HG03457 (cell line): ENCODE data around the gene OLFM3.

Experiments
- ATAC-seq: cut with Tn5 transposase; IDR thresholded peaks from one replicate; pipeline ENCODE4 v1.9.1; 2021; ENCODE audit warnings: moderate number of reproducible peaks; ENCODE audit not compliant: unreplicated experiment

The OLFM3 gene

DNA sequence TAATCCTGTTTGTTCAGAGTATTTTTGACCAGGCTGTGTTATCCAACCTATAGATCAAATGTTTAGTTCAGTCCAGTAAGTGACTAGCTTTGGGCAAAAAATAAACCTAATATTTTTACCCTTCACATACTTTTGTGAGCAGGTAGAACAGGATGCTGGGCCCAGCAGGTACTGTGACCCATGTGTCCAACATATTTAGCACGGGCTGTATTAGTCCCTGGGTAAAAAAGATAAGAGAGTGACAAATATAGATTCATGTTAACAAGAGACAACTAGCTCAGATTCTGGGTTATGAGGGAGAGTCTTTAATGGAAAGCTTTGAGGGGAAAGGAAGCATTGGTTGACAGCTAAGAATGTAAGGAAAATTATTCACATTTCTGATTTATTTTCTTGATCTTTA is 43.1 kb downstream of the OLFM3 start:
- no peak for ATAC-seq

DNA sequence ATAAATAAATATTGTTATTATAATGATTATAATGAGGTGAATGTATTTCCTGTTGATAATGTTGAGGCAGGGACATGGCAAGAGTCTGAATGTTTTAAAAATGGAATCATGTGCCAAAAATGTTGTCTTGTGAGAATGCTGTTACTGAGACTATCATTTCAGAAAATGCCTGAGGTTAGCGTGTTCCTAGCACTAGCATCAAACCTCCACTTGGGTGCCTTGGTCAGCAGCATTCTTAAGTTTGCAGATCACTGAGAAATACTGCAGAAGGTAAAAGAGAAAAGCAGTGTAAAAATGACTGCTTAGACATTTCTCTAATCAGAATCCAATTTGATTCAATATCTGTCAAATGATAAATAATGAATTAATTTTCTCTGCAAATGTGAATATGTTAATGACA is 50.8 kb downstream of the OLFM3 start:
- no peak for ATAC-seq

DNA sequence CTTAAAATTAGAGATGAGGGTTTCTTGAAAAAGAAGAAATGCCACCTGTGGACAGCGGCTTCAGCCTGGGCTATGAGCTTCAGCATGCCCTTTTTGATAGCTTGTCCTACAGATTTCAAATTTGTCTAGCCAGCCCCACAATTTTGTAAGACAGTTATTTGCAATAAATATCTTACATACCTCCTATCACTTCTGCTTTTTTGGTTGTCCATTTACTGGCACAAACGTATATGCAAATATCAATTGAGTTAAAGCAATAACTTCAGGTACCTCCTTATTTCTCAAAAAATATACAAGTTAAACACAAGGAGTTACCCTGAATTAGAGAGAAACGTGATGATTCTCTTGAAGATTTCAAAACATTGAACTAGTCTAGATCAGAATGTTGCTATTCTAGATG is 53.5 kb downstream of the OLFM3 start:
- no peak for ATAC-seq

DNA sequence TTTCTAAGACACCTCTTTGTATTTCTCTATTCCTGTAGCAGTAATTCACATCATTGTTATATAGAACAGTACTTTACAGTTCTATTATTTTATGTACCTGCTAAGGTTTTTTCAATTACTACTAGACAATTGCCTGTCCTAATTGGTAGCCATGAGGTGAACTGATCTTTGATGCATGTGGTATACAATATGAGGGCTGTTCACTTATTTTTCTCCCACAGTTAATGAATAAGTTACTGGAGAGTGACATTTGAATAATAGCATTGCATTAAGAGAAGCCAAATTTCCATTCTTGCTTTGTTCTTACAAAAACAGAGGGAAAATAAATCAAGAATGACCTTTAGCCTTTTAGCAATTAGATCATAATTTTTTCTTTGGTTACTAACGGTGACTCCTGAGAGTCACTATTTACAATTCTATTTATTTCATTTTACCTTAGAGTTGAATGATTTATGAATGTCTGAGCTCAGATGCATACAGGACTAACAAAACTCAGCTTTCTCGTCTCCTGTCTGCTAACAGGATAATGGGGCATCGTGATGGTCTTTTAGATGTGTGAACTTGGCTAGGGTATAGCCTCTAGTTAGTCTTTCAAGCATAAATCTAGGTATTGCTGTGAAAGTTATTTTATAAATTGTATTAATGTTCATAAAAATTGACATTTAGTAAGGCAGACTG is 54.1 kb downstream of the OLFM3 start:
- no peak for ATAC-seq

DNA sequence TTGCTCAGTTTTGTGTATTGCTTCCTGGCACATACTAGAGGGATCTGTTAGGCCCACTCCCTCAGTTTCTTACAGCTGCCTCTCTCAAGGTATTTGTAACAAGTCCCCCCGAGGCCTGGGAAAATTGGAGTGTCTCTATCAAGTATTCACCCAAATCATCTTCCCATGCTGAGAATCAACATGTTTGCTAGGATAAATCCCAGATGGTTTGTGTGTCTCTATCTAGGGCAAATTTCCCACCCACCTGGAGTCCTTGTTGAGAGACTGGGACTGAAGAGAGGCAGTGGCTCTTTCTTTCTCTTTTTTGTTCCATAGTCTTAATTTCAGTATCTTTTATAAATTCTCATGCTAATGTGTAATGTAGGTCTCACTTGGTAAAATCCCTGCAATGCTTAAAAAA is 58.0 kb downstream of the OLFM3 start:
- no peak for ATAC-seq

DNA sequence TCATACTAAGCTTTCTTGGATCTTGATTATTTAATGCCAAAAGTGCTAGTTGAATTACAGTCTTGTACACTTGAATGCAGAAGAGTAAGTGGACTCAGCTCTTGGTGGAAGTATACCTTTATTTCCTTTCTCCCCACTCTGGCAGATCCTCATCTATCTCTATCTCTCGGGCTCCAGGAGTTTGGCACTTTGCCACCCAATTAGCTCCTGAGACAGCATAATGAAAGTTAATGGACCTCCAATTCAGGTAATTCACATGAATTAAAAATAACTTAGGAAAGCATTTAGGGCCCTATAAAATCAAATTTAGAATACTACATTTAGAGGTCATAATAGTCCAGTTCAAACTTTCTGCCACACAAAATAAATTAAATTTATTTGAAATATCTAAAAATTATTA is 67.4 kb downstream of the OLFM3 start:
- no peak for ATAC-seq

DNA sequence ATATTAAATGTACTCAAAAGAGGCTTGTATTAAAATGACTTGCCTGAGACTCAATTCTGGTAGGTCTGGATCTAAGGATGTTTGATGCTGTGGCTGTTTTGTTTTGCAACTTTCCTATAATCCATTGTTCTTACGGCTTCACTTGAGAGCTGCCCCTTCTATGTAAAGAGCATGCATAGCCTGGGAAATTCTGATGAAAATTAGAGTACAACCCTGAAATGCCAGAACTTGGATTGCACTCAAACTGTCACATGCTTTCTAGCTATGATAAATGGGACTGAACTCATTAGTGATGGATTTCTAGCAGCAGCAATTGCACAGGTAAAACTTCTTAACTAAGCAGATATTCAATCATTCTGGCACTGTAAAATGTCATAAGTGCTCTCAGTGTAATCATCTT is 67.9 kb downstream of the OLFM3 start:
- ATAC-seq: no peak

DNA sequence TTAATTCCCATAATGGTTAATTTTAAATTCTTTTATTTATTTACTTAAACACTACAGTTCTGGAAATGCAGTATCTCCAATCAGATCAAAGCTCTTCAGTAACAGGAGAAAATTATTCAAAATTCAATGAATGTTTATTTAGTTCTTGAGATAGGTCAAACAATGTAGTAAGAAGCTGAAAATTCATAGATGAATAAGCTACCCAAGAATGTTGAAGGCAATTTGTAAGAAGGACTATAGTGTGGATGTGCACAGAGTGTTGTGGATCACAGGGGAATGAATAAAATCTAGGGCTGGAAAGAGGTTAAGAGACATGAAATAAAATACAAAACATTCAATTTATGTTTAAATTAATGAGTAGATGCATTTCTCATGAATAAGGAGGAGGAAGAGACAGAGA is 72.0 kb downstream of the OLFM3 start:
- no peak for ATAC-seq

DNA sequence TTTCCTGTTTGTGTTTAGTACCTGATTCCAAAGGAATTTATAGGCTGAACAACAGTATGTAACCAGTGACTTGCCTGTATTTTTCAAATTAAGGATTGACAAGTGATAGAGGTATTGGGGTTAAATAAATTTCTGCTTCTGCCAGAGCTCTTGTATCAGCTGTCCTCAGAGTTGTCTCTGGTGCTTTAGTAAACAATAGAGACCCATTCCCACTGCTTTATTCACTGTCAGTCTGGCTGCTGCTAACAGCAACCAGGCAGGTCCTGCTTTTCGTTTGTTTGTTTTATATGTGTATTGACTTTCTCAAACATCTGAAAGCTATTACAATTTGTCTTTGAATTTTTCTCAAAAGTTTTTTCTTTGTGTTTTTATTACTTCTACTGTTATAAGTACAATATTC is 76.1 kb downstream of the OLFM3 start:
- no peak for ATAC-seq

DNA sequence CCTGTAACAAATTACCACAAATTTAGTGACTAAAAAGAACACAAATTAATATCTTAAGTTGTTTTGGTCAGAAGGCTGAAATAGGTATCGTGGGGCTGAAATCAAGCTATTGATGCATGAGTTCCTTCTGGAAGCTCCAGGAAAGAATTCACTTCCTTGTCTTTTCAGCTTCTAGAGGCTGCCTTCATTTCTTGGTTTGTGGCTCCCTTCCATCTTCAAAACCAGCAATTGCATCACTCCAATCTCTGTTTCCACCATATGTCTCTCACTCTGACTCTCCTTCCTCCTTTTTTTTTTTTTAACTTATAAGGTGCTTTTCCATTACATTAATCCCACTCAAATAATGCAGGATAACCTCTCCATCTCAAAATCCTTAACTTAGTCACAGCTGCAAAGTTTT is 78.4 kb downstream of the OLFM3 start:
- ATAC-seq: no peak

DNA sequence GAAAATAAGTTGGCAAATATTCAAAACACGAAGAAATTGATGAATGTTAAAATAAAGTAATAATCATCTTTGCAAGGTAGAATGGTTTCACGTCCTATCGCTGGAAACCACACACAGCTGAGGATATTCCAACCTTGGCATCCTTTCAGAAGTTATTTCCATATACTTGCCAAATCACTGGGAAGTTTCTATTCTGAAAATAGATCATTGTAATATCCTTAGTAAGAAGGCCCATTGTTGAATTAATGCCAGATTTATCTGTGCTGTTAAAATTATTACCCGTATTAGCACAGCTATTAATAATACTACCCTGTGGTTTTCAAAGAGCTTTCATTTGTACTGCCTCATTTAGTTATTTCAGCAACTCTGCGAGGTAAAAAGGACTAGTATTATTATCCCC is 81.1 kb downstream of the OLFM3 start:
- no peak for ATAC-seq

DNA sequence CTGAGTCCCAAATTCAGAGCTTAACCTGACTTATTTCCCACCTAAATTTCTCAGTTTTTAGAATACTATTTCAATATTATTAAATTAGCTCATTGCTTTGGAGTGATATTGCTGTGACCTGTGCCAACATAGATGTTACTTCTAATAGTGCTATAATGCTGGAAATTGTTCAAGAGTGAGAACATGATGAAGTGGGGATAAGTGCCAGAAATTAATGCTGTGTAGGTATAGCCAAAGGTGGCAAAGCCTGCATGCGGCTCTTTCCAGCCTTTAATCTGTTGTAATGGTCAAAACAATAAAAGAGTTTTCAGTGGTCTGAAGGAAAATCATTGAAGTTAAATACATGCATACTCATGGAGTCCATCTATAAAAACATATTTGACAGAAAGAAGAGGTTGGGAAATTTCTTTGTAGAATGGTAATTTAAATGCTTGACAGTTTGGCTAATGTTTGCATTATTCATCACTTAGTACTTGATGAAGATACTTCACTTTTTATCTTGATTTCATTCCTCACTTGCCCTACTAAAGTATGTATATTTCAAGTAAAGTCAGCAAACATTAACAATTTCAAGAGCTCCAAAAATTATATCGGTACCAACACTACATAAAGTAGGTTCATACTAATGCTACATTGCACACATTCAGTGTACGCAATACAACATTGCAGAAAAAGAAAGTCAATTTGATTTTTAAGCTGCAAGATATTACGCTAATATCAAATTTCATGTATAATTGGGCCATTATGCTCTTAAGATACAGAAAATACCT is 82.1 kb downstream of the OLFM3 start:
- no peak for ATAC-seq

DNA sequence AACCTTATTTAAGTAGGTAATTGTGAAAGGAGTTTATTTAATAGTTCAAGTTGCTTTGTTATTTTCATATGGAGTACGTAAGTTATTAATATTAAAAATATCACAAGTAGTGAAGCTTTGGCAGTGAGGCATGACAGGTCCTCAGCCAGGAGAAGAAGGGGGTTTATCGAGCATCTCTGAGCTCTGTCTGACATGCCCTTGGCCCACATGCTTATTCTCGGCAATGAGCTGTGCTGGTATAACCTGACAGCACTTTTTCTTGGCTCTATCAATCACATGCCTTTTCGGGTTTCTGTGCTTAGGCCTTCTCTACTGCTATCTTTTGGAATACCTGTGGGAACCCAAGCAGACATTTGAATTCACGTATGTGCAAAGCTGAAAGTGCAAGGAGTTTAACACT is 84.8 kb downstream of the OLFM3 start:
- ATAC-seq: no peak

DNA sequence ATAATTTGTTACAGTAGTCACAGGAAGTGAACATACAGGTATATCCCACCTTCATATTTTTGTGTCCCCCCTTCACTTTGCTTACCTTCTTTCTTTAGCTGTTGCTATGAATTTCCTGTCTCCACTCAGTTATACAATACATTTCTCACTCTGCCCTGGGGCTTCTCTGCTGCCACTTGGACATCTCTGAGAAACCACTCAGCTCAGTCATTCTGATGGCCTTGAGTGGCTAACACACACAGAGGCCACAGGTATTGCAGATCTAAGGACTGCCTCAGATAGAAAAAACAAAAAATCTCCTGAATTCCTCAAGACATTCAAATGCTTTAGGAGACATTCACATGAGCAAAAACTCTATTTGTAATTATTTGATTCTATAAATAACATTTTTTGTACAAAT is 87.7 kb downstream of the OLFM3 start:
- no peak for ATAC-seq

DNA sequence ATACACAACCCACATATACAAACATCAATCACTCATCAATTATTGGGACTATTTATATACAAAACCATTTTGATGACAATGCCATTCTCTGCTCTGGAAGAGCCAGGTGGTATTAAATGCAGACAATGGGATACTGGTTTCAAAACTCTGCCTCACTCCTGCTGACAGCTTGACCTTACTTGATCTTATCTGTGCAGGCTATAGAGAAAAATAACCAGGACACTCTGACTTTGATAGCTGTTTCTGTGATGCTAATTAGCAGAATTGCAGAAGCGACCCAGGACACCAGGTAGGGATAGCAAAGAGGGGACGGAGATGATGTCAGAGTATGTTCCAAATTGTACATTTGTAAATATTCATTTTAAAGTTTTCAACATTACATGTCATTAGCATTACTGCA is 89.5 kb downstream of the OLFM3 start:
- ATAC-seq: no peak

DNA sequence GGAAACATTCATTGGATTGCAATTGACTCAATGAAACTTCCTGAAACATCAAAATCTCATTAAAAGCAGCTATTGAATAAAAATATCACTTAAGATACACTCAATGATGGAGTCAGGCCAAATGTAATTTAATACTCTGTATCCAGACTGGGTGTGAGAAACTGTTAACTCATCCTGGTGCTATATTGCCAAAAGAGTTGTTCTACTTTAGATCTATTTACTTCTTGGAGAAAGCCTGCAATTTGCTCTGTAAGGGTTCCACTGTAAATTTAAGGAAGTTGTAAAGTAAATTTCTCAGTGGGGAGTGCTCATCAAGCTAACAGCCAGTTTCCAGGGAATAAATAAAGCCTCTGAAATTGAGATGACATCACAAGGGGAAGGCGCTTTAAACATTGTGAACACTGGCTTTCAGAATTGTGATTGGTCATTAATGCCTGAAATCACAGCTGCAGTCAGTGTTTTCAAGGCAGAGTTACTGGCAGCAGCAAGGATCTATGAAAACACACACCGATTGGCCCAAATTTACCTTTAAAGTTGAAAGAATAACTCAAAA is 91.4 kb downstream of the OLFM3 start:
- no peak for ATAC-seq

DNA sequence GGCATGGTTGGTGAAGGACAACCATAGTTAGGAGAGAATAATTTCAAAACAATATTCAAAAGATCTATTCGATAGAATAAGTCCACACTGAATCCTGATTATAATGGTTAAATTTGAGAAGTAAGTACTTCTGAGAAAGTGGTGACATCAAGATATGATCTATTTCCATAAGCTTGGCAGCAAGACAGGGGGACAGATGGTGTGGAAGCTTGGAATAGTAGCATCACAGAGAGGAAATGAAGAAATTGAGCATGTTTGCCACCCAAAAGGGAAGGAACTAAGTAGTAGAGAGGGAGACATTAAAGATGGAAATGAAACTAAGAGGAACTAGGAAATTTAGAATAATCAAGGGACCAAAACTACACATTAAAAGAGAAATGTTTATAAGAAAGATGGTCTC is 94.5 kb downstream of the OLFM3 start:
- no peak for ATAC-seq

DNA sequence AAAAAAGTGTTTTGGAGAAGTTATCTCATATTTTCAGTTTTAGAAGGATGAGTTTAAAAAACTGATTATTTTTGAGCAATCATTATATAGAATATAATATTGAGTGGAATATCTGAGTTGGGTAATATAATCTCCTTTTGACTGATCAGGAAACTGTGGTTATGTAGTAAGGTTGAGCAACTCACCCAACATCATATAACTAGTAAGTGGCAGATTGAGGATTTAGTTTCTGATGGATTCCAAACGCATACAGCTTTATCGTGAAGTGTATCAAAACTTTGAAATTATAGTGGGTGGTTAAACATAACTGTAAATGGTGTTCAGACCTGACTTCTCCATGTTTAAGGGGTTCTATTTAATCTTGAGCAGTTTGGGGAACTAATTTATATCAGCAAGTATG is 98.6 kb downstream of the OLFM3 start:
- no peak for ATAC-seq

DNA sequence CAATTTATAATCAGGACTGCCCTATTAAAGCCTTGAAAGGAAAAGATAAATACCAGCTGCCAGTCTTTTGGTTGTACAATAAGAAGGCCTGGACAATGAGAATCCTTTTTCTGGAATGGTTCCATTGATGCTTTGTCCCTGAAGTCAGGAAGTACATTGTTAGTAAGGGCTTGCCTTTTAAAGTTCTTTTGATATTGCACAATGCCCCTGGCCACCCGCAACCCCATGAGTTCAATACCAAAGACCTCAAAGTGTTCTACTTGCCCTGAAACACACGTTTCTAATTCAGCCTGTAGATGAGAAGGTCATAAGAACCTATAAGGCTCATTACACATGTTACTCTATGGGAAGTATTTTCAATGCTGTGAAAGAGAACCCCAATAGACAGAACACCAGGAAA is 112.1 kb downstream of the OLFM3 start:
- no peak for ATAC-seq

DNA sequence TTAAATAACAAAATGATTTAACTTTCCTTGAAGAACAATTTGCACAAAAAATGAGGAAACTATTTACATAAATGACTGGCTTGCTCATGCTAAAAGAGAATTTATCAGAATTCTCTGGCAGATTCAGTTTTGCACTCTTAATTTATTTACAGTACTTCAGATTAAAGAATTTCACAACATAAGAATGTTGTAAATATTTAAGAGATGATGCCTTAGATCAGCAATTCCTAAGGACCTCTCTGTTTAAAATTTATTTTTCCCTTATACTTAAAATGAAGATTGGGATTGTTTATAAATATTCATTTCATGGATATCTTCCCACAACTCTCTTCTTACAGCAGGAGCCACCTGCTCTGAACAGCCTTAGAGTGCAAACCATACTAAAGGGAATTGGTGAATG is 120.8 kb downstream of the OLFM3 start:
- ATAC-seq: no peak

DNA sequence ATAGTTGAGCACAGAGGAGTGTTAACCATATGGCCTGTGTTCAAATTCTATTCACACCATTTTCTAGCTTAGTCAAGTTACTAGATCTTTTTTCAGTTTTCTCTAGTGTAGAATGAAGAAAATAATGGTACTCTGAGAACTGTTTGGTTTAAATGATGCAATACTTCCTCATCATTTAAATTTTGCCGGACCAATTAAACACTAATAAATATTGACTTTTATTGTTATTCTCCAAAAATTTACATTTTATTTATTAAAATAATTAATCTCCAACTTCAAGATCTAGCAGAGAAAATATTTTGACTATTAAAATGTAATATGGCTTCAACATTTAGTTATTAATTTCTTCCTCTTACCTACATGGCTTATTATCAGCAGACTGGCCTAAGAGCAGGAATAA is 123.1 kb downstream of the OLFM3 start:
- ATAC-seq: no peak

DNA sequence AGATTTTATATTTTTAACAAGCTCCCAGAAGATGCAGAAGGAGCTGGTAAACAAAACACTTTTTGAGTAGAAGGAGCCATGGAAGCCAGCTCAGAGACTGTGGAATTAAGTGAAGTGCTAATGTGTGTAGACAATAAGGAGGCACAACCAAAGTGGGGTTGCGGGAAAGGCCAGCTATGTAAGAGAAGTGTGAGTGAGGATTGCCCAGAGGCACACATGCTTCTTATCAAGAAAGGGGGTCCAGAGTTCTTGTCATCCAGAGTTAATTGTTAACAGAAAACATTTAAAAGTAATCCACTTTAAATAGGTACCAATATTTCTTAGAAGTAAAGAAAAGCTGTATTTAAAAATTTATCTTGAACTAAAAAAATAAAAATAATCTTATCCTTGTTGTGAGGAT is 136.8 kb downstream of the OLFM3 start:
- ATAC-seq: no peak

DNA sequence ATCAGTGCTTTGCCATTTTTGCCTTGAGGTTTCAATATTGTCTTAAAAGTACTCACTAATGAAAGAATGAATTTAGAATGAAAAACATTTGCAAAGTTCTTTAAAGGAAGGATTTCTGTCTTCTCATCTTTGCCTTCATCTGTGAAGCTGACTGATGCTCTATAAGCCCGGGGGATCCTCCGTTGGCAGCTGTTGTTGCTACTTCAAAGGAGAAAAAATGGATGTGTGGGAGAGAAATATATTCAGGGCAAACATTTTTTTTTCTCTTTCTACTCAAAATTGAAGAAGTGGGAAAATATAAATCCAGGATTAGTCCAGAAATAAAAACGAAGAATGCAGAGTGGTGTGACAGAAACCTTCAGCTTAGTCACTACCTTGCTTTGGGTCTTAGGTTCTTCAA is 142.5 kb downstream of the OLFM3 start:
- ATAC-seq: no peak
